ENCODE results near the gene IL1RL2.
A peak's percentile ranks its signal among the peaks of the same experiment; 100 is the strongest.

The IL1RL2 gene

DNA sequence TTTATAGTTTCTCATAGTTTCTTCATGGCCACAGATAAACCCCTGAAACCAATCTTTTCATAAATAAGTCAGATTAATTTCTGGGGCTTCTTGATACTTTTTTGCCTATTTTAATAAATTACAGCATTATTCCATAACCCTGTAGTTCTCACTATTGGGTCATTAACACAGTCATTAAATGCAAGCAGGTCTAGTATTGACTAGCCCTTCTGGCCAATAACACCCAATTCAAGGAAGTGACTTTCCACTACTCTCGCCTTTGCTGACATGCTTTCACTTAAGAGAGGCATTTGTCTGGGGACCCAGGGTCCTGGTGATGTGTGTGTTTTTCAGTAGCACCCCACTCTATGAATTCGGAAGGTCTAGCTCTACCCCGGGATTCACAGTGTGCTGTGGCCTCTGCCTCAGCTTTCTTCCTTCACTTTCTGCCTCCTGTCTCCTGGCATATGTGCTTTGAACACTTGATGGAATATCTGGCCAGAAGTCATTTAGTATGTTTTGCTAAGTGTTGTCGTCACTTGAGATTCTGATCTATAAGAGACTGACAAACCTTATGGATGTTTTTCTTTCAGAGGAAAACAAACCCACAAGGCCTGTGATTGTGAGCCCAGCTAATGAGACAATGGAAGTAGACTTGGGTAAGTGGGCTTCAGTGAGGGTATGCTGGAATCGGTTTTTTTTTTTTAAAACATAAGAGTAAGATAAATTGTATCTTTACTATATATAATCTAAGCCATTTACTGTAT, 18.6 kb upstream of the IL1RL2 start:
- Histone ChIP-seq H3F3A (ENCODE audit: low read depth) (no peaks in the 10 kb centered on the region), H3K9me2 (replicated peaks; ENCODE audit: low read depth, low read length) (no peaks in the 10 kb centered on the region), H3K4me3 (ENCODE audit: low read length, poor library complexity, severe bottlenecking) (no peak overlapping the region), H3K27me3 (ENCODE audit: insufficient read depth, low read length, poor library complexity, severe bottlenecking) (no peaks in the 10 kb centered on the region), H3K9ac (ENCODE audit: low read depth, low read length, poor library complexity, severe bottlenecking) (no peak overlapping the region), H3K4me2 (ENCODE audit: low read depth, low read length, poor library complexity, severe bottlenecking) (no peak overlapping the region), H3K4me1 (ENCODE audit: insufficient read depth, low read length, poor library complexity, severe bottlenecking) (no peaks in the 10 kb centered on the region), H2AFZ (ENCODE audit: low read length) (no peak overlapping the region), H3K9me3 (ENCODE audit: insufficient read depth, low read depth, low read length) (no peaks in the 10 kb centered on the region), H3K79me2 (ENCODE audit: insufficient read depth, low read length) (no peaks in the 10 kb centered on the region), H3K36me3 (ENCODE audit: insufficient read depth, low read length) (no peaks in the 10 kb centered on the region), H4K20me1 (ENCODE audit: insufficient read depth, low read length, poor library complexity, severe bottlenecking) (no peaks in the 10 kb centered on the region)
- no peak for TF ChIP-seq EZH2phosphoT487 (IDR thresholded peaks at IDR 0.05; ENCODE audit: borderline replicate concordance)
- TF ChIP-seq, protein P1, sequence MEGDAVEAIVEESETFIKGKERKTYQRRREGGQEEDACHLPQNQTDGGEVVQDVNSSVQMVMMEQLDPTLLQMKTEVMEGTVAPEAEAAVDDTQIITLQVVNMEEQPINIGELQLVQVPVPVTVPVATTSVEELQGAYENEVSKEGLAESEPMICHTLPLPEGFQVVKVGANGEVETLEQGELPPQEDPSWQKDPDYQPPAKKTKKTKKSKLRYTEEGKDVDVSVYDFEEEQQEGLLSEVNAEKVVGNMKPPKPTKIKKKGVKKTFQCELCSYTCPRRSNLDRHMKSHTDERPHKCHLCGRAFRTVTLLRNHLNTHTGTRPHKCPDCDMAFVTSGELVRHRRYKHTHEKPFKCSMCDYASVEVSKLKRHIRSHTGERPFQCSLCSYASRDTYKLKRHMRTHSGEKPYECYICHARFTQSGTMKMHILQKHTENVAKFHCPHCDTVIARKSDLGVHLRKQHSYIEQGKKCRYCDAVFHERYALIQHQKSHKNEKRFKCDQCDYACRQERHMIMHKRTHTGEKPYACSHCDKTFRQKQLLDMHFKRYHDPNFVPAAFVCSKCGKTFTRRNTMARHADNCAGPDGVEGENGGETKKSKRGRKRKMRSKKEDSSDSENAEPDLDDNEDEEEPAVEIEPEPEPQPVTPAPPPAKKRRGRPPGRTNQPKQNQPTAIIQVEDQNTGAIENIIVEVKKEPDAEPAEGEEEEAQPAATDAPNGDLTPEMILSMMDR (conservative IDR thresholded peaks at IDR 0.05; ENCODE audit: low read length) = no peak

DNA sequence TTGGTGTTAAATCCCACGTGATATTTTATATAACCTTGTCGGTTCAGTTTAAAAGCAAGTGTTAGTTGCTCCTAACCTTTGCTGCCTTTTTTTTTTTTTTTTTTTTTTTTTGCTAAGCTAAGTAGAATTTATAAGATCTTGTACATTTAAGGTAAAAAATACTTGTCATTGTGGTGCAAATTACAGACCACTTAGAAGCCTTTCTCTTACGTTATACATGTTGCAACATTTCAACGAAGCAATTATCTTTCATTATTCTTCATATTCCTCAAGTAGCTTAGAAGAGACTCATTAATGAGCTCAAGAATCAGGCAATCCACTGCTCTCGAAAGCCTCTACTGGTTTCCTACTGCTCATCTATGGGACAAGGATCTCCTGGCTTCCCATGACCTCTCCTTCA, 14.9 kb upstream of the IL1RL2 start:
- Histone ChIP-seq H3K4me3 (ENCODE audit: low read length, poor library complexity, severe bottlenecking) (no peak overlapping the region), H3K9ac (ENCODE audit: low read depth, low read length, poor library complexity, severe bottlenecking) (no peak overlapping the region), H3K27me3 (ENCODE audit: insufficient read depth, low read length, poor library complexity, severe bottlenecking) (no peaks in the 10 kb centered on the region), H3F3A (ENCODE audit: low read depth) (no peaks in the 10 kb centered on the region), H4K20me1 (ENCODE audit: insufficient read depth, low read length, poor library complexity, severe bottlenecking) (no peaks in the 10 kb centered on the region), H3K9me2 (replicated peaks; ENCODE audit: low read depth, low read length) (no peaks in the 10 kb centered on the region), H3K4me2 (ENCODE audit: low read depth, low read length, poor library complexity, severe bottlenecking) (no peak overlapping the region), H3K36me3 (ENCODE audit: insufficient read depth, low read length) (no peaks in the 10 kb centered on the region), H3K79me2 (ENCODE audit: insufficient read depth, low read length) (no peaks in the 10 kb centered on the region), H3K9me3 (ENCODE audit: insufficient read depth, low read depth, low read length) (no peaks in the 10 kb centered on the region), H3K4me1 (ENCODE audit: insufficient read depth, low read length, poor library complexity, severe bottlenecking) (no peaks in the 10 kb centered on the region), H2AFZ (ENCODE audit: low read length) (no peak overlapping the region)
- no peak for TF ChIP-seq EZH2phosphoT487 (IDR thresholded peaks at IDR 0.05; ENCODE audit: borderline replicate concordance)
- TF ChIP-seq, protein P1 (conservative IDR thresholded peaks at IDR 0.05; ENCODE audit: low read length) = no peak

DNA sequence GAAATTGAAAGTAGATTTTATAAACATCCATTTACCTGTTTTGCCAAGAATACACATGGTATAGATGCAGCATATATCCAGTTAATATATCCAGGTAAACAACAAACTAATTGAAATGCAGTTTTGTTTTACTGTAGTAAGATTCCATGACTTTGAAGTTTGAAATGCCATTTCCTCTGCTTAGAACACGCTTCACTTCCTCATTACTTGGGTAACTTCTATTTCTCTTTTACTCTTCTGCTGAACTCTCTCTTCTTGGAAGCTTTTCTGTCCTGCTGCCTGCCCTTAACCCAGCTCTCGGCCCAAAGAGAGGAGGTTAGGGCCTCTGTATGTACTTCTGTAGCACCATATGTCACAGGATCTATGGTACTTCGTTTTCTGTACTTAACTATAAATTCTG, 14.1 kb upstream of the IL1RL2 start:
- Histone ChIP-seq H3K9me3 (ENCODE audit: insufficient read depth, low read depth, low read length) (no peaks in the 10 kb centered on the region), H3K4me1 (ENCODE audit: insufficient read depth, low read length, poor library complexity, severe bottlenecking) (no peaks in the 10 kb centered on the region), H3K79me2 (ENCODE audit: insufficient read depth, low read length) (no peaks in the 10 kb centered on the region), H3F3A (ENCODE audit: low read depth) (no peaks in the 10 kb centered on the region), H4K20me1 (ENCODE audit: insufficient read depth, low read length, poor library complexity, severe bottlenecking) (no peaks in the 10 kb centered on the region), H3K36me3 (ENCODE audit: insufficient read depth, low read length) (no peaks in the 10 kb centered on the region), H3K27me3 (ENCODE audit: insufficient read depth, low read length, poor library complexity, severe bottlenecking) (no peaks in the 10 kb centered on the region), H3K4me3 (ENCODE audit: low read length, poor library complexity, severe bottlenecking) (no peak overlapping the region), H3K9ac (ENCODE audit: low read depth, low read length, poor library complexity, severe bottlenecking) (no peak overlapping the region), H2AFZ (ENCODE audit: low read length) (peak overlapping the region; percentile 73), H3K4me2 (ENCODE audit: low read depth, low read length, poor library complexity, severe bottlenecking) (no peak overlapping the region), H3K9me2 (replicated peaks; ENCODE audit: low read depth, low read length) (no peaks in the 10 kb centered on the region)
- TF ChIP-seq EZH2phosphoT487 (IDR thresholded peaks at IDR 0.05; ENCODE audit: borderline replicate concordance) = no peak
- TF ChIP-seq, protein P1 (conservative IDR thresholded peaks at IDR 0.05; ENCODE audit: low read length) = no peak

Measured in Loucy (cell line).